HFFc6 (cell line): Measurements from ENCODE around the gene SRI. TPM values are rescaled to one million over a fixed set of nuclear protein-coding genes. Genes with fewer than 3 reads are reported as not detected.

ENCODE experiments used
- DNase-seq: peaks from one replicate; pipeline ENCODE4 v3.0.0-alpha.2; 2018
- H3K27ac Mint-ChIP-seq: 2 replicates; pipeline ENCODE4 v1.8.0; 2020; ENCODE audit warnings: mild to moderate bottlenecking, mixed read lengths
- H3K27me3 Mint-ChIP-seq: 2 replicates; pipeline ENCODE4 v1.8.0; 2021; ENCODE audit warnings: mild to moderate bottlenecking, moderate library complexity, mixed read lengths; ENCODE audit not compliant: insufficient read depth
- H3K36me3 Mint-ChIP-seq: 2 replicates; pipeline ENCODE4 v1.8.0; 2021; ENCODE audit warnings: low read depth, mixed read lengths
- H3K4me1 Mint-ChIP-seq: 2 replicates; pipeline ENCODE4 v1.8.0; 2020; ENCODE audit warnings: low read depth, mixed read lengths
- H3K4me3 Mint-ChIP-seq: 2 replicates; pipeline ENCODE4 v1.8.0; 2020; ENCODE audit warnings: mild to moderate bottlenecking, moderate library complexity, mixed read lengths
- H3K9me3 Mint-ChIP-seq: 2 replicates; pipeline ENCODE4 v1.8.0; 2020; ENCODE audit warnings: mild to moderate bottlenecking, mixed read lengths
- CTCF ChIP-seq: fragments of 200-600 bp; sonication (generic); IDR thresholded peaks from 2 replicates; pipeline ENCODE4 v1.5.0; 2021; ENCODE audit warnings: antibody characterized with exemption, mild to moderate bottlenecking
- total RNA-seq, 6 experiments: library from RNA; stranded (reverse); fragmentation: NEBNext Ultra II Directional; extraction: Animal tissue kit (Norgen Biotek cat#: 25700); gene quantifications; 2 replicates in 1 of 6; 3 replicates in 5 of 6; pipeline ENCODE4 v1.2.3, GENCODE V29; 2021

The SRI gene
- total RNA-seq, 6 experiments from 2014 or later, result 113 to 133 (median 123) TPM

DNA sequence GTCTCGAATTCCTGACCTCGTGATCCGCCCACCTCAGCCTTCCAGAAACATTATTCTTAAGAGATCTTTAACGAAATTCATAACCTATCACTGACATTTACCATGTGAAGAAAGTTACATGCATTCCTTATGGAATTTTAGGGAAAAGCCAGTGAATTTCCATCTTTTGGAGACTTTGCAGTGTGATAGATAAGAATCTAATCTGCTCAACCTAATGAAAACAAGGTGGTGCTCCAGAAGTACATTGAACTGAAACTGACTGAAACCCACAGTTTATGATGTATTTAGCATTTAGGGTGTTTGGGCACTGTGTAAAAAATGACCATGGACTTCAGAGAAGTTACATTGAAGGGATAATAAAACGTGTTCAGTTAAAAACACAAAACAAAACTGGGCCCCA is 43.6 kb downstream of the SRI start:
- TF ChIP-seq CTCF, result no peak
- no peak overlapping the region for H3K27ac Mint-ChIP-seq

DNA sequence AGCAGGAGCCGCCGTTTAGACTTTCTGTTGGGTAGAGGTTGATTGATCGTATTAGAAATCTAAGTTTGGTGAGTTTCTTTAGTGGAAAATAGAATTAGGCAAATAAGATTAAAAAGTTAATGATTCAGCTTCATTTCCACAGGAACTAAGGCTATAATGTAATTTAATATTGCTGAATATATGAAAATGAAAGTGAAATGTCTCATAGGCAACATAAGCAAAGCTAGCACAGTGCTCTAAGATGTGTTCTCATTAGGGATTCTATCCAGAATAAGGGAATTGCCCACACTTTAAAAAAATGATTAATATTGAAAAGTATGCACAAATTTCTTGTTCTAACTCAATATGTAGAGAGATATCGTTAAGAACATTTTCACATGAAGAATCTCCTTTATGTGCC is 47.0 kb downstream of the SRI start:
- Mint-ChIP-seq H3K27ac (no peak overlapping the region), H3K4me3 (peak overlapping the region; percentile 46; the same call in 1 of the 2 replicates), H3K36me3 (no peaks in the 10 kb centered on the region), H3K27me3 (peaks cover 2% of the 10 kb centered on the region), H3K9me3 (no peaks in the 10 kb centered on the region), H3K4me1 (no peaks in the 10 kb centered on the region)
- TF ChIP-seq CTCF, result no peak
- no peak for DNase-seq

More for the DNA sequence above, 43.6 kb downstream of the SRI start:
- H3K4me3 Mint-ChIP-seq, result no peak overlapping the region
- H3K4me1 Mint-ChIP-seq, result no peaks in the 10 kb centered on the region
- no peaks in the 10 kb centered on the region for H3K36me3 Mint-ChIP-seq
- H3K9me3 Mint-ChIP-seq, result no peaks in the 10 kb centered on the region
- no peak for DNase-seq
- peaks cover 2% of the 10 kb centered on the region for H3K27me3 Mint-ChIP-seq

DNA sequence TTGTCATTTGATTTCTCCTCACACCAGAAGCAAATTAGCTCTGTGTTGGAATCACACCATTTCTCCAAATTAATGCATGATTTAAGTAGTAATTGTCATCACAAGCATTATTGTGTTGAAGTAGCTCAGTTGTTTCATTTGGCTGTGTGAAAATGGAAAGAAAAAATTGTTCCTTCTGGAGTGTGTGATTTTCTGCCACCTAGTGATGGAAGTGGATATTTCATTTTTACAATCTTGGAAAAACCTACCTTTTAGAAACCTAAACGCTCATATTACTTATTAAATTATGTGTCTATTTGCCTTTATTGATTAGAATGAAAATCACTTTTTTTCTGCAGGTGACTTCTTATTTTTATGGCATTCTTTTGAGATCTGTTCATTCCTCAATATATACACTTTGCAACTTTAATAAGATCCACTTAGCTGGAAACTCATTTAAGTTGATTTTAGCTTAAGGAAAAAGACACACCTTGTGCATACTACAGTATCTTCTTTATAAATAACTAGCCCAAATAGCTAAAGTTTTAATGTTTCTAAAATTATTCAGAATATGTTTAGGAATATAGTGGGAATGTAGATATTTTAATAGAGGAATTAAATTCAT is 50.0 kb downstream of the SRI start:
- Mint-ChIP-seq H3K9me3 (no peaks in the 10 kb centered on the region), H3K27ac (no peak overlapping the region), H3K27me3 (peaks cover 4% of the 10 kb centered on the region), H3K4me1 (no peaks in the 10 kb centered on the region), H3K4me3 (no peak overlapping the region), H3K36me3 (no peaks in the 10 kb centered on the region)
- peak; percentile 2 for DNase-seq
- peak; percentile 79 for TF ChIP-seq CTCF

DNA sequence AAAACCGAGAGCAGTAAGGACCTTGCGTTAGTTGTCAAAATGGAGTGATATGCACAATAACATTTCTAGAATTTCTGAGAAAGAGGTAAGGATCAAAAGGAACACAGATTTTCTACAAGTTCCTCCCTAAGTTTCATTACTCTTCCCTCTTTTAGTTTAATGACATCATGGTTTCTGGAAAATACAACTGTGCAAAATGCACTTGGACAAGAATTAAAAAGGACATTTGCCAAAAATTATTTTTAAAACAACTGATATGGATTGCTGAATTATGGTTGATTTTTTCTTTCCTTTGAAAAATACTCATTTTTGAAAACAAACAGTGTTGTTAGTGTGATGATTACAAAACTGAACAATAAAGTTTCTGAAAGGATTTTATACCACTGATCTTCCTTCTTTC is 52.1 kb downstream of the SRI start:
- H3K27ac Mint-ChIP-seq, result no peak overlapping the region
- H3K4me3 Mint-ChIP-seq, result no peak overlapping the region
- H3K36me3 Mint-ChIP-seq, result no peaks in the 10 kb centered on the region
- H3K4me1 Mint-ChIP-seq, result no peaks in the 10 kb centered on the region
- H3K27me3 Mint-ChIP-seq, result peaks cover 2% of the 10 kb centered on the region; the same call in 1 of the 2 replicates
- H3K9me3 Mint-ChIP-seq, result no peaks in the 10 kb centered on the region
- no peak for TF ChIP-seq CTCF
- no peak for DNase-seq

DNA sequence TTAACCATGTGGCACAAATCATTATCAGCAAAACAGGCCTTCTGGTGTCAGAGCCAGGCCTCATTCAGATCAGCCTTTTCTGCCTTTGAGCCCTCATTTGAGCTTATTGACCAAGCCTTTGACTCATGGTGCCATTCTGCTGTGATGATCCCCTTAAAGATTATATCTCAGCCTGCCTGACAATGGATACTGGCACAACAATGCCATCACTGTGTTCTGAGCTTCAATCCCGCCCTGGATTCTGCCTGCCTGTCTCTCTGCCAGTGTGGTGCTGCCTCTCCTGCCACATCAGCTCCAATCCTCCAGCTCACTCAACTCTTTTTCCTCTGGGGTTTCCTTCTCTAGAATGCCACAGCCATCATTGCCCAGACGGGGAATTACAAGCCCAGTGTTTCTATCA is 52.6 kb downstream of the SRI start:
- H3K9me3 Mint-ChIP-seq, result no peaks in the 10 kb centered on the region
- H3K4me1 Mint-ChIP-seq, result no peaks in the 10 kb centered on the region
- no peak overlapping the region for H3K4me3 Mint-ChIP-seq
- no peak for DNase-seq
- no peak for TF ChIP-seq CTCF
- no peak overlapping the region for H3K27ac Mint-ChIP-seq
- H3K36me3 Mint-ChIP-seq, result no peaks in the 10 kb centered on the region
- peaks cover 2% of the 10 kb centered on the region; the same call in 1 of the 2 replicates for H3K27me3 Mint-ChIP-seq
